SU-DHL-6 (cell line): Measurements from ENCODE around the gene ITPK1.

Source experiments
- H2AFZ ChIP-seq: fragments of 200-600 bp; sonication (generic); 2 replicates; pipeline ENCODE4 v1.6.1; 2014; ENCODE audit warnings: low read depth, mild to moderate bottlenecking, moderate library complexity, mixed read lengths, antibody characterized with exemption, low read length; ENCODE audit not compliant: severe bottlenecking
- H3F3A ChIP-seq: fragments of 200-600 bp; shearing (Covaris generic); 2 replicates; pipeline ENCODE4 v1.6.0; 2016; ENCODE audit warnings: antibody characterized with exemption, mild to moderate bottlenecking; ENCODE audit not compliant: insufficient read depth
- H3K27ac ChIP-seq: fragments of 200-600 bp; sonication (generic); 2 replicates; pipeline ENCODE4 v1.5.1; 2016; ENCODE audit warnings: low read depth, mild to moderate bottlenecking, low read length, moderate library complexity, mixed read lengths
- H3K27me3 ChIP-seq: fragments of 200-600 bp; sonication (generic), shearing (Covaris generic); 2 replicates; pipeline ENCODE4 v1.6.0; 2014; ENCODE audit warnings: mild to moderate bottlenecking, low read length
- H3K36me3 ChIP-seq: fragments of 200-600 bp; sonication (generic); 2 replicates; pipeline ENCODE4 v1.6.1; 2014; ENCODE audit warnings: mild to moderate bottlenecking, low read length, mixed read lengths
- H3K4me2 ChIP-seq: fragments of 300-600, 200-600 bp; shearing (Covaris generic), sonication (generic); 2 replicates; pipeline ENCODE4 v1.6.0; 2014; ENCODE audit warnings: low read length, low read depth, mild to moderate bottlenecking; ENCODE audit not compliant: poor library complexity, severe bottlenecking
- H3K4me3 ChIP-seq: fragments of 200-600 bp; sonication (generic); 2 replicates; pipeline ENCODE4 v1.5.1; 2014; ENCODE audit warnings: antibody characterized with exemption, low read length, mild to moderate bottlenecking, mixed read lengths; ENCODE audit not compliant: insufficient read depth, poor library complexity, severe bottlenecking
- H3K79me2 ChIP-seq: fragments of 200-600 bp; sonication (generic); 2 replicates; pipeline ENCODE4 v1.6.1; 2014; ENCODE audit warnings: mild to moderate bottlenecking, low read length, moderate library complexity; ENCODE audit not compliant: insufficient read depth
- H3K9ac ChIP-seq: fragments of 200-600 bp; sonication (generic); 2 replicates; pipeline ENCODE4 v1.7.0; 2014; ENCODE audit warnings: mild to moderate bottlenecking, low read length
- H3K9me2 ChIP-seq: fragments of 200-600 bp; sonication (generic); replicated peaks from 2 replicates; pipeline ENCODE4 v1.6.1; 2014; ENCODE audit warnings: low read length; ENCODE audit not compliant: insufficient read depth
- H3K9me3 ChIP-seq: fragments of 200-600 bp; sonication (generic); 2 replicates; pipeline ENCODE4 v1.6.1; 2014; ENCODE audit warnings: low read length, mixed read lengths; ENCODE audit not compliant: insufficient read depth
- H4K20me1 ChIP-seq: fragments of 200-600 bp; sonication (generic); 2 replicates; pipeline ENCODE4 v1.6.1; 2014; ENCODE audit warnings: low read depth, mild to moderate bottlenecking, antibody characterized with exemption, low read length, moderate library complexity, mixed read lengths
- CTCF ChIP-seq: fragments of 200-600 bp; sonication (generic); IDR thresholded peaks from one replicate; pipeline ENCODE4 v1.5.1; 2017; ENCODE audit warnings: antibody characterized with exemption, mild to moderate bottlenecking, low read length, moderate library complexity; ENCODE audit not compliant: insufficient read depth, poor library complexity, severe bottlenecking
- EZH2phosphoT487 ChIP-seq: fragments of 200-600 bp; sonication (generic), shearing (Covaris generic); conservative IDR thresholded peaks from 2 replicates; pipeline ENCODE4 v1.6.1; 2018; ENCODE audit warnings: mild to moderate bottlenecking, antibody characterized with exemption, low read length, moderate library complexity, mixed read lengths

The ITPK1 gene

DNA sequence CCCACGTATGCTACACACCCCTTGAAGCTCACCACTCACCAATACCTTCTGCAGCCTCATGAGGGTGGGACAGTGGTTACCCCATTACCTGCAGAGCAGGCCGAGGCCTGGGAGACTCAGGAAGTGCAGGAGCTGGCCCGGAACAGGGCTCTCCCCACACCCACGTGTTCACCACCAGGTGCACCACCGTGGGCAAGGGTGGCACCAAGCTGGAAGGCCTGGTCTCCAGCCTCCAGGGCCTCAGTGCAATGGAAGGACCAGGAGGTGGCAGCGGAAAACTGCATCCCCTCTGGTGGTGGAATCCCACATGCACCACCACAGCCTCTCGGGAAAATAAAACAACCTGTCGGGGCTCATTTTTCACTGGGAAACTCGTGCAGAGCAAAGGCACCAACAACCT lies 36.4 kb downstream of the ITPK1 start:
- H3K27me3 ChIP-seq: no peaks in the 10 kb centered on the region
- H3K4me3 ChIP-seq: no peak overlapping the region
- H3K9me3 ChIP-seq: no peaks in the 10 kb centered on the region
- no peaks in the 10 kb centered on the region for H3K36me3 ChIP-seq
- H2AFZ ChIP-seq: no peak overlapping the region
- no peak overlapping the region for H3K9ac ChIP-seq
- H3F3A ChIP-seq: no peaks in the 10 kb centered on the region
- TF ChIP-seq EZH2phosphoT487: no peak
- H3K27ac ChIP-seq: no peak overlapping the region
- no peaks in the 10 kb centered on the region; the same call in 1 of the 2 replicates for H4K20me1 ChIP-seq
- no peak overlapping the region for H3K4me2 ChIP-seq
- no peaks in the 10 kb centered on the region for H3K79me2 ChIP-seq
- H3K9me2 ChIP-seq: no peaks in the 10 kb centered on the region

DNA sequence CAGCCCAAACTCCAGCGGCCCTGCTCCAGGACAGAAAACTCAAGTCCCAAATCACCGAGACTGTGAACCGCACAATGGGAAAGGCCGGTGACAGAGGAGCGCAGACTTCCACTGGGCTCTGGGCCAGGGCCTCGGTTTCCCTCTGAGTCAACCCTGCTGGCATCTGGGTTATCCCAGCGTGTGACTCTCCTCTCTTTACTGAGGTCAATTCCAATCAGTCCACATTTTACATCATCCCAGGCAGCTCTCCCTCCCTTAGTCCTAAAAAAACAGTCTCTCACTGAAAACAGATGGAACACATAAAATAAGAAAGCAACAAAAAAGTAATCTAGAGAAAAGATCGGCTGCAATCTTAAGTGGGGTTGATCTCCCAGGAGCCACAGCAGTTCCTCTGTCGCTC lies 36.9 kb downstream of the ITPK1 start:
- no peak overlapping the region for H3K4me3 ChIP-seq
- no peak overlapping the region for H3K27ac ChIP-seq
- H3K9ac ChIP-seq: no peak overlapping the region
- no peaks in the 10 kb centered on the region; the same call in 1 of the 2 replicates for H4K20me1 ChIP-seq
- no peak overlapping the region for H2AFZ ChIP-seq
- no peak overlapping the region for H3K4me2 ChIP-seq
- no peak for TF ChIP-seq EZH2phosphoT487
- no peak for TF ChIP-seq CTCF
- no peaks in the 10 kb centered on the region for H3K9me3 ChIP-seq
- H3K79me2 ChIP-seq: no peaks in the 10 kb centered on the region
- no peaks in the 10 kb centered on the region for H3F3A ChIP-seq
- H3K9me2 ChIP-seq: no peaks in the 10 kb centered on the region
- no peaks in the 10 kb centered on the region for H3K27me3 ChIP-seq
- H3K36me3 ChIP-seq: no peaks in the 10 kb centered on the region

- no peak overlapping the region for H3K4me3 ChIP-seq
- H3K27me3 ChIP-seq: no peaks in the 10 kb centered on the region
- H4K20me1 ChIP-seq: no peaks in the 10 kb centered on the region; the same call in 1 of the 2 replicates
Observed at GRCh38 chr14:93076755-93077154, 39.0 kb downstream of the ITPK1 start.

More at GRCh38 chr14:93076755-93077154, 39.0 kb downstream of the ITPK1 start:
- Histone ChIP-seq H3K79me2 (no peaks in the 10 kb centered on the region), H3K9ac (no peak overlapping the region), H2AFZ (no peak overlapping the region), H3K4me2 (no peak overlapping the region), H3K36me3 (no peaks in the 10 kb centered on the region), H3K9me2 (no peaks in the 10 kb centered on the region), H3K9me3 (no peaks in the 10 kb centered on the region), H3K27ac (no peak overlapping the region), H3F3A (no peaks in the 10 kb centered on the region)
- TF ChIP-seq CTCF: no peak
- TF ChIP-seq EZH2phosphoT487: no peak
